HepG2 (cell line): ENCODE data around the gene GGT7. TPM values are rescaled to one million over a fixed set of nuclear protein-coding genes. Genes with fewer than 3 reads are reported as not detected.

ENCODE experiments used
- ATAC-seq: fragments of 200-7000 bp; cut with Tn5 transposase; 3 replicates; pipeline ENCODE4 v1.9.1; 2020; ENCODE audit warnings: mild to moderate bottlenecking, moderate library complexity
- BruUV-seq: library from RNA; stranded (reverse); fragments of 400-500 nt; replicated peaks from 2 replicates; lab custom pipeline; 2021; lab: Mats Ljungman, UMichigan
- CTCF ChIA-PET: fragments of 300-600 bp; formaldehyde crosslinking; extraction: SDS; loops from one replicate; lab custom pipeline; 2021; ENCODE audit warnings: low total read pairs, inconsistent platforms, low intra/inter-chr PET ratio; lab: Yijun Ruan, JAX
- POLR2A ChIA-PET: fragments of 350-600 bp; sonication (Branson Sonifier 250); formaldehyde crosslinking; loops from one replicate; lab custom pipeline; 2020; ENCODE audit warnings: antibody characterized with exemption, inconsistent platforms; lab: Yijun Ruan, JAX
- DNase-seq: peaks from one replicate; pipeline ENCODE4 v3.0.0-alpha.2; 2015; ENCODE audit warnings: low spot score
- FAIRE-seq: peaks from 3 replicates; lab custom pipeline; 2011; peaks lifted over from hg19 to GRCh38; lab: Jason Lieb, UNC
- H2AFZ ChIP-seq: one replicate; pipeline ENCODE4 v1.6.1; 2011; ENCODE audit warnings: low read length, inconsistent platforms
- H3K27ac ChIP-seq: fragments of 300-600 bp; 3 replicates; pipeline ENCODE4 v1.8.0; 2011; ENCODE audit warnings: mixed run types, mild to moderate bottlenecking, mixed read lengths, low read length, inconsistent platforms; ENCODE audit not compliant: insufficient read depth; ENCODE audit errors: extremely low read length
- H3K27me3 ChIP-seq, 2 experiments: fragments of 200-600 bp in 1 of 2; 2 replicates in 1 of 2; 3 replicates in 1 of 2; pipeline versions ENCODE4 v1.6.0 to v1.8.0; 2011; ENCODE audit warnings: low read length in 2 of 2, mild to moderate bottlenecking in 2 of 2, moderate library complexity in 2 of 2, inconsistent platforms in 1 of 2; ENCODE audit not compliant: insufficient read depth in 2 of 2, control insufficient read depth in 1 of 2
- H3K36me3 ChIP-seq, 2 experiments: fragments of 200-600 bp in 1 of 2; replicated peaks in 1 of 2; 2 replicates in 1 of 2; 3 replicates in 1 of 2; pipeline versions ENCODE4 v1.5.1 to v1.8.0; 2011; ENCODE audit warnings: low read length in 2 of 2, inconsistent platforms in 1 of 2; ENCODE audit not compliant: insufficient read depth in 2 of 2, control insufficient read depth in 1 of 2
- H3K4me1 ChIP-seq: 2 replicates; pipeline ENCODE4 v1.5.1; 2012; ENCODE audit warnings: low read length, inconsistent platforms; ENCODE audit not compliant: insufficient read depth
- H3K4me2 ChIP-seq: 2 replicates; pipeline ENCODE4 v1.6.0; 2011; ENCODE audit warnings: low read depth, low read length, inconsistent platforms
- H3K4me3 ChIP-seq, 3 experiments: fragments of 200-600 bp in 1 of 3; sonication (generic), shearing (Covaris generic) in 1 of 3; replicated peaks in 1 of 3; 2 replicates each; pipeline ENCODE4 v1.5.1; 2011 to 2016; ENCODE audit warnings: low read length in 3 of 3, inconsistent platforms in 2 of 3, low read depth in 2 of 3, mild to moderate bottlenecking in 2 of 3, control low read depth in 1 of 3, mixed read lengths in 1 of 3; ENCODE audit not compliant: insufficient read depth in 1 of 3
- H3K79me2 ChIP-seq: one replicate; pipeline ENCODE4 v1.6.1; 2011; ENCODE audit warnings: low read length, inconsistent platforms; ENCODE audit not compliant: insufficient read depth
- H3K9ac ChIP-seq: 2 replicates; pipeline ENCODE4 v1.6.0; 2011; ENCODE audit warnings: mild to moderate bottlenecking, low read depth, low read length, inconsistent platforms; ENCODE audit not compliant: insufficient read depth
- H3K9me3 ChIP-seq: 2 replicates; pipeline ENCODE4 v1.5.1; 2012; ENCODE audit warnings: mild to moderate bottlenecking, low read length
- H4K20me1 ChIP-seq: 2 replicates; pipeline ENCODE4 v1.6.0; 2011; ENCODE audit warnings: inconsistent platforms, mild to moderate bottlenecking, low read length, moderate library complexity; ENCODE audit not compliant: insufficient read depth
- GTF3A ChIP-seq: sonication (generic); formaldehyde crosslinking; conservative IDR thresholded peaks from 2 replicates; pipeline ENCODE4 v1.4.0; 2020; ENCODE audit warnings: mild to moderate bottlenecking, missing genetic modification reagents
- REL ChIP-seq: sonication (generic); formaldehyde crosslinking; conservative IDR thresholded peaks from 2 replicates; pipeline ENCODE4 v1.8.0; 2022; ENCODE audit warnings: mild to moderate bottlenecking, missing genetic modification reagents, moderate library complexity
- WIZ ChIP-seq: sonication (generic); formaldehyde crosslinking; IDR thresholded peaks from 2 replicates; pipeline ENCODE4 v1.5.1; 2020; ENCODE audit warnings: mild to moderate bottlenecking, missing genetic modification reagents
- ZBTB37 ChIP-seq: sonication (generic); formaldehyde crosslinking; IDR thresholded peaks from 2 replicates; pipeline ENCODE4 v1.4.0; 2020; ENCODE audit warnings: mild to moderate bottlenecking, missing genetic modification reagents
- ZNF280B ChIP-seq: sonication (generic); formaldehyde crosslinking; IDR thresholded peaks from 2 replicates; pipeline ENCODE4 v1.5.0; 2020; ENCODE audit warnings: missing genetic modification reagents, mild to moderate bottlenecking, borderline replicate concordance
- ZNF326 ChIP-seq: sonication (generic); formaldehyde crosslinking; IDR thresholded peaks from 2 replicates; pipeline ENCODE4 v1.4.0; 2020; ENCODE audit warnings: missing genetic modification reagents, borderline replicate concordance
- ZNF446 ChIP-seq: sonication (generic); formaldehyde crosslinking; IDR thresholded peaks from 2 replicates; pipeline ENCODE4 v1.5.0; 2020; ENCODE audit warnings: mild to moderate bottlenecking, missing genetic modification reagents
- ZNF547 ChIP-seq: sonication (generic); formaldehyde crosslinking; IDR thresholded peaks from 2 replicates; pipeline ENCODE4 v1.5.1; 2020; ENCODE audit warnings: mild to moderate bottlenecking, missing genetic modification reagents
- ZNF749 ChIP-seq: sonication (generic); formaldehyde crosslinking; IDR thresholded peaks from 2 replicates; pipeline ENCODE4 v1.8.0; 2022; ENCODE audit warnings: mild to moderate bottlenecking, missing genetic modification reagents, moderate library complexity, borderline replicate concordance
- WGBS: methylation state at CpG from one replicate; pipeline ENCODE4 v1.1.6; 2017; ENCODE audit warnings: low lambda C conversion rate; 5-methylcytosine and 5-hydroxymethylcytosine counted together
- in situ Hi-C: cut with HindIII; loops from 2 replicates; pipeline ENCODE4 v1.10.0; 2017; ENCODE audit warnings: low pct_unique_long_range_greater_than_20kb; ENCODE audit not compliant: extremely low pct_ligation_motif_present
- intact Hi-C: fragments of 100-400 bp; cut with micrococcal nuclease; formaldehyde crosslinking; loops from one replicate; pipeline ENCODE4 v1.10.0; 2022; ENCODE audit not compliant: unreplicated experiment
- polyA plus RNA-seq, 8 experiments: library from polyadenylated mRNA; depleted of rRNA in 3 of 8; stranded (reverse) in 7 of 8; unstranded in 1 of 8; fragments of >200 nt; fragmentation: Illumina TruSeq in 4 of 8; extraction: Trizol in 4 of 8; gene quantifications; 2 replicates each; pipeline versions ENCODE4 v1.2.1 to v1.2.3, GENCODE V29; 2011 to 2016; ENCODE audit warnings: low read depth in 4 of 8, missing spikeins in 1 of 8, mixed read lengths in 1 of 8; ENCODE audit not compliant: insufficient read depth in 1 of 8
- total RNA-seq, 5 experiments: library from RNA; depleted of rRNA; stranded (reverse); fragments of >200 nt; fragmentation: Illumina TruSeq; extraction: Trizol; gene quantifications; 2 replicates each; pipeline ENCODE4 v1.2.3, GENCODE V29; 2016; ENCODE audit warnings: low read depth in 1 of 5

GGT7 gene
- total and polyA plus RNA-seq, 2 of the 13 experiments (the other 11 are each of a cell fraction or from before 2014, with no cell fraction given) = 6.6 to 23.0 TPM

GRCh38 chr20:34852298-34852697, 20.4 kb downstream of the GGT7 start (continued):
- no peak for TF ChIP-seq ZBTB37 (CRISPR knock-in tag)

GRCh38 chr20:34850969-34851368, 21.7 kb downstream of the GGT7 start:
- Histone ChIP-seq H3K27ac (no peak overlapping the region), H2AFZ (no peak overlapping the region), H3K9me3 (no peaks in the 10 kb centered on the region), H3K4me3 (no peak overlapping the region), H3K27me3 (no peaks in the 10 kb centered on the region), H4K20me1 (no peaks in the 10 kb centered on the region), H3K4me2 (no peak overlapping the region), H3K4me1 (peaks cover 8% of the 10 kb centered on the region), H3K9ac (no peak overlapping the region), H3K79me2 (no peaks in the 10 kb centered on the region), H3K36me3 (peaks cover 7 to 41% of the 10 kb centered on the region in 2 experiments)
- POLR2A ChIA-PET = no interaction called here
- ATAC-seq = no peak; the same call in 2 of the 3 replicates
- TF ChIP-seq ZNF446 (CRISPR knock-in tag) (0 out of 2 replicates have a peak, but pooled peaks have one; percentile 36), ZNF280B (CRISPR knock-in tag) (no peak), REL (no peak), WIZ (no peak), ZNF326 (CRISPR knock-in tag) (no peak), GTF3A (no peak), ZNF749 (CRISPR knock-in tag) (no peak), ZNF547 (CRISPR knock-in tag) (no peak)
- CTCF ChIA-PET = no interaction called here
- 94% methylated on average over 12 of the region's 14 CpGs for WGBS
- no peak for DNase-seq
- intact Hi-C loops = no loop called here
- in situ Hi-C loops = no loop called here
- no peak for FAIRE-seq
- no TSS peak for BruUV-seq
